ENCODE results near the gene PRR30.
A peak's percentile ranks its signal among the peaks of the same experiment; 100 is the strongest.
"Not testable (repeated sequence)": the region's sequence is repeated elsewhere in the genome, so short reads cannot be mapped to it uniquely, and the experiment has no call there.

PRR30 gene

DNA sequence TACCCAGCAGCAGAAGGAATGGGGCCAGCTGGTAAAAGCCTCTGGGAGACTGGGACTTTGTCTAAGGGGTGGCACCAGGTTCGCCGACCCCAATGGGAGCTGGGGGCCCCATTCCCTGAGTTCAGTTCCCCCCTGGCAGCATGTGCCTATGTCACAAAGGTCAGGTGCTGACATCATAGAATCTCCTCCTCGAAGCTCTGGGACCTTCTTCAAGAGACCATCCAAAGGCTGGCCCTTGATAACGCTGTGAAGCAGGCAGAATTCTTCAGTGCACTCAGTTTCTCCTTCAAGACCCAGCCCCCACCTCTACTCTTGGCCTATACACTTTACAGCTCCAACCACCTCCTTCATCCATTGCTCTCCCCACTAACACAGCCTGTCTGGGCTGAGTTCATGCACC, at the start of gene PRR30:
Gene PRR30 (minus strand): TSS at position 101 of the 400 bp plus-strand sequence. CDS start 1,081 bp downstream, outside the sequence.
- DNase-seq (ENCODE audit: low spot score), result no peak

DNA sequence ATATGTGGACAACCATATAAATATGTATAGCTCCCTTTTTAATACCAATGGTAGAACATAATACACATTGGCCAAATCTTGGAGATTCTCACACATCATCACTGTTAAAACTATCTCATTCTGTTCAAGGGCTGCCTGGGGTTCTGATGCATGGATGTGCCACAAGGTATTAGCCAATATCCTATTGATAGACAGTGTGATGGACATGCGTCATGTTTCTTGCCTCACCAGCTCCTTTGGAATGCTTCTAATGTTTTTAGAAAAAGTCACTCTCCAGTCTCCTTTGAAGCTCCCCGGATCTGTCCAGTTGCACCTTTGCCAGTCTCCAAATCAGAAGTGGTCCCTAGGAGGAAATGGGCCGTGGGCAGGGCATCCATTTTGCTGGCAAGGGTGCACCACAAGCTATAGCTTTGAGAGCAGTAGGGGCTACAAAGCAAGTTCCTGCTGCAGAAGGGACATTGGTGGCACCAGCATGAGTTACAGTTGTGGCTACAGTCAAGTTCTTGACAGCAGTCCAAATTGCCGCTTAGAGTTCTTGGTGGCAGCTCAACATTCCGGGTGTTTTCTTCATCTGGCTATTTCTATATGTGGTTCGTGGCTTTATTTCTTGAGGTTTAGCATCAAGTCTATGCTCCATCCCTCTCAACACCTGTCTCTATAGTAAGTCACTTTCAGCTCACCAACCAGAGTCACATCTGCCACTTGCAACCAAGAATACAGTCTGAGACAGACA, 47.6 kb upstream of the PRR30 start:
- DNase-seq (ENCODE audit: low spot score), result no peak

DNA sequence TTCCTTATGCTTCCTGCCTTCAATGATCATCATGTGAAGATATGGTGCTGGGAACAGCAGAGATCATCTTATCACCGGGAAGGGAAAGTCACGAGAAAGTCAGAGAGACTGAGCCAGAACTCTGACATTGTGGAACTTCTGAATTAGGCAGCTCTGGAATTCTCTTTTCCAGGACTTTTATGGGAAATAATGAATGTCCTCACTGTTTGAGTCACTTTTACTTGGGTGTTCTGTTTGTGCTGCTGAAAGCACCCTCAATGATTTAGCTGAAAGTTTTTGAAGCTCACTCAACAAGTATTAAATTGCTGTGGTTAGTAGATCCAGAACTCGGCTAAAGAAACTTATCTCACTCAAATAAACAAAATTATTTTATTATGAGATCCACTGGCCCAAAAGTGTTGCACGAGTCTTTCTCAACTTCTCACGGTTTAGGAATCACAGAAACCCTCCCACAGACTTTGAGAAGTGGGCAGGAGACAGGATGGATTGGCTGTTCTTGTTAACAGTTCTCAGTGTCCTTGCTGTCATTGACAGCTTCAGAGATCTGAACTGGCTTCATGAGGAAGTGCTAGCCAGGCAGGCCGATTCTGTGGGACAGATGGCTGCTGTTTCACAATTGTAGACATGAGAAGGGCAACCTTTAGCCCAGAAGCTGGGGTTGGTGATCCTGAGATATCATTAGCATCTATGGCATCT, 46.3 kb upstream of the PRR30 start:
- peak; percentile 60 for DNase-seq (ENCODE audit: low spot score)

DNA sequence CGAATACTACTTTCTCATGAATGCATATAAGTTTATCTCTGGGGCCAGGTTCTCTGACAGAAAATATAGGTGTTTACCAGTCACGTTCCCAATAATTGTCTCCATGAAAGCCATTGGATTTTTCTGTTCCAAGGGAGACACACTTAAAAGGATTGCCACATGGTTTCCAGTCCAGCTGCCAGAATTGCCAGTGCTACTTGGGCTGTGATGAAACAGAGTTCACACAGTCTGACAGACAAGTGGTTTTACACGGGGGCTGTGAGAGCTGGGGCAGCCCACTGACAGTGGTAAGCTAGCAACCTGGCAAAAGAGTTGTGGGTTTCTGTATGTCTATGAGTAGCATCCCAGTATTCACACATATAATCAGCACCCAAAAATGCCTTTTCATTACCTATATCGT, 44.9 kb upstream of the PRR30 start:
- no peak for DNase-seq (ENCODE audit: low spot score)

DNA sequence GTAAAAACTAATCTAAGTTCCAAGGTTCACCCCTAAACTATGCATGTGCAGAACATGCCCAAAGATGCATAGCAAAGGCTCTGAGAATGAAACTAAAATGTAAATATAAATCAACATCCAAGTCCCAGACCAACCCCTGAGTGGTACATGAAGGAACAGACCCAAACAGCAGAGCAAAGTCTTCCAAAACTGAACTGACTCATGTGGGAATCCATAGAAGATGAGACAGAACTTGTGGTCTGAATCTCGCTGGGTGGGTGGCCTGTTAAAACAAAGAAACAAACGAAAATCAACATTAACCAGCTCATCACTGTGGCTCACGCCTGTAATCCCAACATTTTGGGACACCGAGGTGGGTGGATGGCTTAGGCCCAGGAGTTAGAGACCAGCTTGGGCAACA, 43.1 kb upstream of the PRR30 start:
- DNase-seq (ENCODE audit: low spot score), result peak; percentile 46

DNA sequence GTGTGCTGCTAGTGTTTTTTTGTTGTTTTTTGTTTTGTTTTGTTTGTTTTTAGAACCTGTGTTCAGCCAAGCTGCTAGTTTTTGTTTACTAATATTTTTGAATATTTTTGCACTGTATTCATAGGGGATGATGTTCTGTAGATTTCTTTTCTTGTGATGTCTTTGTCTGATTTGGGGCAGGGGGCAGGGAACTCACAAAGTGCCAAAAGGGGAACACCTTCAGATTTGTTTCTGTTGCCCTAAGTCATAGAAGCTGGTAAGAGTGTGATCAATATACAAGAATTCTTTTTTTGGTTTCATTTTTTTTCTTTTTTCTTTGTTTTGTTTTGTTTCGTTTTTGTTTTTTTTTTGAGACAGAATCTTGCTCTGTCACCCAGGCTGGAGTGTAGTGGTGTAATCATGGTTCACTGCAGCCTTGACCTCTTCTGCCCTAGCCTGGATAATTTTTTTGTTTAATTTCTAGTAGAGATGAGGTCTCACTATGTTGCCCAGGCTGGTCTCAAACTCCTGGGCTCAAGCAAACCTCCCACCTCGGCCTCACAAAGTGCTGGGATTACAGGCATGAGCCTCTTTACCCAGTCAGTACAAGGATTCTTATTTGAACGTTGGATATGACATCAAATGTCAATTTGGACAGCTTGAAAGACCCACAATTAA, 40.3 kb upstream of the PRR30 start:
- DNase-seq (ENCODE audit: low spot score), result no peak

DNA sequence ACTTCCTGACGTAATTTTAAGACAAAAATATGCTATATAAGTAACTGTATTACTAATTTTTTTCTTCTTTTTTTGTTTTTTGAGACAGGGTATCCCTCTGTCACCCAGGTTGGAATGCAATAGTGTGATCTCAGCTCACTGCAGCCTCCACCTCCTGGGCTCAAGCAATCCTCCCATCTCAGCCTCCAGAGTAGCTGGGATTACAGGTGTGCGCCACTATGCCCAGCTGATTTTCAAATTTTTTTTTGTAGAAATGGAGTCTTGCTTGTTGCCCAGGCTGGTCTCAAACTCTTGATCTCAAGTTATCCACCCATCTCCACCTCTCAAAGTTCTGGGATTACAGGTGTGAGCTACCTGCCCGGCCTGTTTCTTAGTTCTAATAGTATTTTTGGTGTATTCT, 39.3 kb upstream of the PRR30 start:
- no peak for DNase-seq (ENCODE audit: low spot score)

DNA sequence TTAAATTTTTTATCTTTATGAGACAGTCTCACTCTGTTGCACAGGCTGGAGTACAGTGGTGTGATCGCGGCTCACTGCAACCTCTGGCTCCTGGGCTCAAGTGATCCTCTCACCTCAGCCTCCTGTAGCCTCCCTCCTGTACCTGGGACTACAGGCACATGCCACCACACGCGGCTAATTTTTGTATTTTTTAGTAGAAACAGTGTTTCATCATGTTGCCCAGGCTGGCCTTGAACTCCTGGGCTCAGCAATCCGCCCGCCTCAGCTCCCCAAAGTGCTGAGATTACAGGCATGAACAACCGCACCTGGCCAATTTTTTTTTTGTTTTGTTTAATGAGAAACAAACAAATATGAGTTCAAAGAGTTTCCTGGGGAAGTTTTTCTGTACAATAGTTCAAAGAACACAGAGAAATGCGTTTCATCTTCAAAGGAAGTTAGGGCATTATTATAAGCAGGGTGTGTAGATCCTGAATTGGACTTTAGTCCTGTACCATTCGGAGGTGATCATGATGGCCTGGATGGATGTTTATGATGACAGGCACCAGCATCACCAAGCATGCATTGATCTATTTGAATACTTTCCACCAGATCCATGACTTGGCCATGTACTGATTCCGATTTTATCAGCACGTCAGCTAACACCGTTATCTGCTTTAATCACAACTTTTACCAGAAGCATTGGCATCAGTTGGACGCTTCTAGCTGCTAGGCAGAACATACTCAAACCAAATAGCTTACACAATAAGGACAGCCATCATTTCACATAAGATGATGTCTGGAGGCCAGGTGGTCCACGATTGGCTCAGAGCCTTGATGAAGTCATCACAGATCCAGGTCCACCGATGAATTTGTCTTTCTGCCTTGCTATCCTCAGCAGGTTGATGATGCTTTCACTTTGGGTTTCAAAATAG, 38.5 kb upstream of the PRR30 start:
- DNase-seq (ENCODE audit: low spot score), result no peak

DNA sequence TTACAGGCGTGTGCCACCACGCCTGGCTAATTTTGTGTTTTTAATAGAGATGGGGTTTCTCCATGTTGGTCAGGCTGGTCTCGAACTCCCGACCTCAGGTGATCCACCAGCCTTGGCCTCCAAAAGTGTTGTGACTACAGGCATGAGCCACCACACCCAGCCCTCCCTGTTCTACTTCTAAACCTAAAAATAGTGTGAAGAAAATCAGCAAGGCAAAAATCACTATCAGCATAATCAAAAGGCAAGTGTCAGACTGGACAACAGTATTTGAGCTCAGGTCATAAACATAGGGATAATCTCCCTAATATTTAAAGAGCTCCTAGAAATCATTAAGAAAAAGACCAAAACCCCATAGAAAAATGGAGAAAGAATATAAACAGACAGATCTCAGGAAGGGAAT, 36.6 kb upstream of the PRR30 start:
- not testable (repeated sequence) for DNase-seq (ENCODE audit: low spot score)

DNA sequence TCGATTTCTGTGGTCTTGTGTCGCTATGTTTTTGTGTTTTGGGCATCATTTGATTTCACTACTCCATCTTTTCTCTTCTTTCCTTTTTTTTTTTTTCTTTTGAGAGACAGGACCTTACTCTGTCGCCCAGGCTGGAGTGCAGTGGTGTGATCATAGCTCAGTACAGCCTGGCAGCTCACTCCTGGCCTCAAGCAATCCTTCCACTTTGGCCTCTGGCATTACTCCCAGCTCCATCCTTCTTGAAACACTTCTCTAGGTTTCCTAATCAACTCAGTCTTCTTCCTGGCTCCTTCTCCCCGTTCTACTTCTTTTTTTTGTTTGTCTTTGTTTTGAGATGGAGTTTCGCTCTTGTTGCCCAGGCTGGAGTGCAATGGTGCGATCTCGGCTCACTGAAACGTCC, 36.1 kb upstream of the PRR30 start:
- DNase-seq (ENCODE audit: low spot score), result no peak

DNA sequence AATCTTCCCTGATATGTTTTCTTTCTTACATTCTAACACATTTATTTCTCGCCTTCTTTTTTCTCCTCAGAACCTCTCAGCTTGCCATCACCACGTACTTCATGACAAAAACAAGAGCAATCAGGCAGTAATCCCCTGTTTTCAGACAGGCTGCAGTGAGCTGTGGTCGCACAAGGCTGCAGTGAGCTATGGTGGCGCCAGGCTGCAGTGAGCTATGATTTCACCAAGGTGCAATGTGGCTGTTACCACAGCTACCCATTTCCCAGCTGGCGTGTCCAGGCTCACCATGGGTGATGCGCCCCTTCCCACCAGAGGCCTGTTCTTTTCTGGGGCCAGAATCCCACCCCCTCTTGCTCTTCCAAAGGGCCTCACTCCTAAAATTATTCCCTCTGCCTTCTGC, 35.4 kb upstream of the PRR30 start:
- DNase-seq (ENCODE audit: low spot score), result no peak

DNA sequence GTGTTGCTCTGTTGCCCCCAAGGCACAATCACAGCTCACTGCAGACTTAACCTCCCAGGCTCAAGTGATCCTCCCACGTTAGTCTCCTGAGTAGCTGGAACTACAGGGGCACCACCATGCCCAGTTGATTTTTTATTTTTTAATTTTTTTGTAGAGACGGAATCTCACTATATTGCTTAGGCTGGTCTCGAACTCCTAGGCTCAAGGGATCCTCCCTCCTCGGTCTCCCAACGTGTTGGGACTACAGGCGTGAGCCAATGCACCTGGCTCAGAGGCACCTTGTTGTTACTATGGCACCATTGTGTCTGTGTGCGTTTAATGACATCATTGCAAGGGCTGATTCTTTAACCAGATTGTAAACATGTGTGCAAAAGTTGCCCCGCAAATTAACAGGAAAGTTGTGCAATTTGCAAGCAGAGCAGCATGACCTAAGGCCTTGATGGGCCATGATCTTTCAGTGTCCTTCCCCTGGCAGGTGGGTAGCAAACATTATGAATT, 32.2 kb upstream of the PRR30 start:
- DNase-seq (ENCODE audit: low spot score), result no peak

DNA sequence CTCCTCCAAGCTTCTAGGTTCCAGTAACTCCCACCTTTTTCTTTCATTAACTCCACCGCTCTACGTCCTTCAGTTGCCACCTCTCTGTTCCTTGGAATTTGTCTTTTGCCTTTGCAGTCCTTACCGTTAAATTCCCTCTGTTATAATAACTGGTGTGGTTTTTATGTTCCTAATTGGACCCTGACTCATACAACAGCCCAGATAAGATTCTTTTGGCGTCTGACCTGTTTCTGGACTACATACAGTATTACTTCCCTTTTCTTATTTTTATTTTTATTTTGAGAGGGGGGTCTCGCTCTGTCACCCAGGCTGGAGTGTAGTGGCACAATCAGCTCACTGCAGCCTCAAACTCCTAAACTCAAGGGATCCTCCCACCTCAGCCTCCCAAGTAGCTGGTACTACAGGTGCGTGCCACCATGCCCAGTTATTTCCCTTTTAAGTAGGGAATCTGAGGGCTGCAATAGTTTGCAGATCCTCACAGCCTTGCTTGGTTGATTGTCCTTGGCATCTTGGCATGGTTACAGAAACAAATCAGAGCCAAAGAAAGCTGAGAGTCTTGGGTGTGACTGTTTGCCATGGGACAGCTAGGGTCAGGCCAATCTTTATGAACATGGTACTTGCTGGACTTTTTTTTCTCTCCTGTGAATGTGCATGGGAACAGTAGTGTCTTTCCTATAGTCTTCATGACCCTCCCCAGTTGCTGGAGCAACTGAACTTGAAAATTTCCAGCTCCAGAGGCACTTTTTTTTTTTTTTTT, 31.5 kb upstream of the PRR30 start:
- no peak for DNase-seq (ENCODE audit: low spot score)

DNA sequence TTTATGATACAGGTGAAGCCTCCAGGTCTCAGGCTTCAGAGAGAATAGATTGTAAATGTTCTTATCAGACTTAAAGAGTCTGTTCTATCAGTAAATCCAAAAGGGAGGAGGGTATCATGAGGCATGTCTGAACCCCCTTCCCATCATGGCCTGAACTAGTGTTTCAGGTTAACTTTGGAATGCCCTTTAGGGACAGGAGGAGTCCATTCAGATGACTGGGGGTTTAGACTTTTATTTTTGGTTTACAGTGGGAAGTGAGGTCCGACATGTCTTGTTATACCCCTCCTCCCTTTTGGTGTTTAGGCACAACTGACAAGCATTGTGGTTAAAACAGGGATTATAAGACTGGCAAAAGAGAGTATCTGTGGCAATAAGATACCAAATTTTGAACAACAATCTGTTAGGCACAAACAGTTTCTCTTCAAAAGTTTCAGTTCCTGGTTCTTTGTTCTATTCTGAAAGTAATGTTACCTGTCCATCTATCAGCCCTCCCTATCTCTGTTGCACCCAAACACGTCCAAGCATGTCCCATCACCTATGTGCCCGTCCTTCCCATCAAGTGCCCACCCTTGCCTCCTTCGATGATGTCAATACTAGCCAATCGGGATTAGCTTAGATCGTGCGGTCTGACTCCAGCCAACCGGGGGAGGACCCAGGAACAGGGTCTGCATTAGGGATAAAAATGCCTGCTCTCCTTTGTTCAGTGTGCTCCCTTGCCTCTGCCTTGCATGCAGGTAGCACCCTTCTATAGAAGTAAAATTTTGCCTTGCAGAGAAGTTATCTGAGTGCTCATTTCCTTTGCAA, 26.0 kb upstream of the PRR30 start:
- no peak for DNase-seq (ENCODE audit: low spot score)

DNA sequence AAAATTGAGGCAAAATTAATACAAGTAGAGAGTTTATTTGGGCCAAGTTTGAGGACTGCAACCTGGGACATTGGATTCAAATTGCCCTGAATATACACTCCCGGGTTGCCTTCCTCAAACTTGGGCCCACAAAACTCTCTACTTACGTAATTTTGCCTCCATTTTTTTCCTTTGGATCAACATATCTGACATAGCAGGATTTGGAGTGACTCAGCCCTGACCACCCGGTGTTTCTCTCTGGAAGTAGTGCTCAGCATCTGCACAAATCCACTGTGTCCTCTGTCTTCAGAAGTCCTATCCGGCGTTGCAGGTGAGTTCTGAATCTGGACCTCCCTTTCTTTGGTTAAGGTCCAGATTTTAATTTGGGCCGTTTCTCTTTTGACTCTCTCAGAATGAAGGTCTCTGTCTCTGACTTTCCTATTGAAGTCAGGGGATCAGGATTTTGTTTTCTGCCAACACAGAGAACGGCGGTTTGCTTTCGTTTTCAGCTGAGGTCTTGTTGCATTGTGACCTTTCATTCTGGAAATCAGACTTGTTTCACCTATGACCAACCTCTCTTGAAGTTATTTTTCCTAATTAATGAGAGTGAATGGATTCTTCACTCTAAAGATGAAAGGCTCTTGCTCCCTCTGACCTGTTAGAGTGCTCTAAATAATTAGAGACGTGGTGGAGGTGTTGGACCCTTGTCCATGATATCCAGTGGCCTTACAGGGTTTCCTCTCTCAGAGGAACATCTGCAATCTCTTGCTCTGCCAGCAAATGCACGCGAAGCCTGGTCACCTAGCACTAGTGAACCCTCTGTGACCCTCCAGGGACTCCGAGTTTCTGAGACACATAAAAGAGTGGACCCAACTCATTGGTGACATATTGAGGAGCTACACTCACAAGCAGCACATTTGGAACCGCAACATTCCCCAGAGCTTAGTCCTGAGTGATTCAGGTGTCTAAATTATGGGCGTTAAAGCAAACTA, 23.2 kb upstream of the PRR30 start:
- DNase-seq (ENCODE audit: low spot score), result no peak

DNA sequence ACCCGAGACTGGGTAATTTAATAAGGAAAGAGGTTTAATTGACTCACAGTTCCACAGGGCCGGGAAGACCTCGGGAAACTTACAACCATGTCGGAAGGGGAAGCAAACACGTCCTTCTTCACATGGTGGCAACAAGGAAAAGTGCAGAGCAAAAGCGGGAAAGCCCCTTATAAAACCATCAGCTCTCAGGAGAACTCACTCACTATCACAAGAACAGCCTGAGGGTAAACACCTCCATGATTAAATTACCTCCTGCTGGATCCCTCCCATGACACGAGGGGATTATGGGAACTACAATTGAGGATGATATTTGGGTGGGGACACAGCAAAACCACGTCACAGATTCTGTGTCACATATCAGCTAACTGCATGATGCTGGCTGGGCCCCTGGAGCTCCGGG, 21.0 kb upstream of the PRR30 start:
- DNase-seq (ENCODE audit: low spot score), result no peak

DNA sequence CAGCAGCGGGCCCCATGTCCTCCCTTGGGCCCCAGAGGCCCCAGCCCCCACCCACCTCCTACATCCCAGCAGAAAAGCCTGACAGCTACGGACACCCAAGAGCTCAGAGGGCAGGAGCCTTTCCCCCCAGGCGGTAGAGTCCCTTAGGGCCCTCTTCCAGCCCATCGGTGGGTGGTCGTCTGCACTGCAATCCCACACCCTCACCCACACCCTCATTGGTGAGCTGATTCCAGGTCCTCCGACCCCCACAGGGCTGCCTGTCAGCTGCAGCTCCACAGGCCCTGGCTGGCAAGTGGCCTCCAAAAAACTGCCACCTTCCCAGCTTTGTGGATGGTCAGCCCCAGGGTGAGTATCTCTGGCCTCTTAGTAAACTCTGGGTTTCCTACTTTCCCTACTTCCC, 20.1 kb upstream of the PRR30 start:
- DNase-seq (ENCODE audit: low spot score), result no peak

DNA sequence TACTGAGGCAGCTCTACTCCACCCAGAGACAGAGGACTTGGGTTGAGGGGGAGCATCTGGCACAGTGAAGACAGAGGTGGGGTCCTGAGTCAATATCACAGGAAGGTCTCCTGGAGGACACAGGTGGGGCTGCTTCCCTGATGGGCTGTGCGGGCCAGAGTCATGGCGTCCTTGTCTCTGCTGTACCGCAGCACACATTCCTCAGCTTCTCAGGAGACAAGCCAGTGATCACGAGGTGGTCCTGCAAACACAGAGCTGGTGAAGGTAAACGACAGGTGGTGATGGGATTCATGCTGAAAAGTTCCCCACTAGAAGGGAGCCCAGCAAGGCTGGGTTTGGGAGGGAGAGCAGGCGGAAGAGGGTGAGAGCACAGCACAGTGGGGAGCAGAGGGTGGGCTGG, 19.3 kb upstream of the PRR30 start:
- DNase-seq (ENCODE audit: low spot score), result no peak

DNA sequence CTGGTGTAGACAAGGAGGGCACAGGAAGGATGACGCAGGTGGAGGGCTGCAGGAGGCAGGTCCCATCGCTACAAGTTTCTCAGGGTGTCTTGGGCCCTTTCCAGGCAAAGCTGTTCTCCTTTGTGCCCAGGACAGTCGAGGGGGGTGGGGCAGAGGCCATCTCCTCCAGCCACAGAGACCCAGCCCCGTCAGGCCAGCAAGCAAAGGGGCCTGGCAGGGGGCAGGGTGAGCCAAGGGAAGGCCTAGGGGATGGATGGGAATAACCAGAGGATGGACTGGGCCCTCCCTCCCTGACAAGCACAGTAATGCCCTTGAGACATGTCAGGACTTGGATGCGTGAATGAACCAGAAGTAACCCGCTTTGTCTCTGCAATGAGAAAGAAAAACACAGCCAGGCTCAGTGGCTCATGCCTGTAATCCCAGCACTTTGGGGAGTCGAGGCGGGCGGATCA, 15.9 kb upstream of the PRR30 start:
- DNase-seq (ENCODE audit: low spot score), result peak; percentile 4
